PFSK-1 (cell line): ENCODE data around the gene OPN1SW.

Experiments
- FOXP2 ChIP-seq: optimal IDR thresholded peaks from 2 replicates; pipeline ENCODE3; 2011; ENCODE audit warnings: borderline replicate concordance, control low read depth, inconsistent platforms; ENCODE audit not compliant: insufficient read depth; ENCODE audit errors: extremely low read length, extremely low read depth
- POLR2AphosphoS5 ChIP-seq: IDR thresholded peaks from 2 replicates; pipeline ENCODE4 v1.6.1; 2012; ENCODE audit warnings: low read depth, mild to moderate bottlenecking, control low read depth, low read length, moderate library complexity
- REST ChIP-seq, 2 experiments: IDR thresholded peaks; 2 replicates each; pipeline versions ENCODE4 v1.6.1 to v1.8.0; 2011 to 2012; ENCODE audit warnings: low read depth in 2 of 2, low read length in 2 of 2, control low read depth in 1 of 2, inconsistent platforms in 1 of 2, mild to moderate bottlenecking in 1 of 2, moderate library complexity in 1 of 2; ENCODE audit not compliant: insufficient read depth in 1 of 2
- SIN3A ChIP-seq: IDR thresholded peaks from 2 replicates; pipeline ENCODE4 v1.6.1; 2012; ENCODE audit warnings: mild to moderate bottlenecking, low read length, moderate library complexity, borderline replicate concordance; ENCODE audit not compliant: insufficient read depth
- TAF1 ChIP-seq: IDR thresholded peaks from 2 replicates; pipeline ENCODE4 v1.6.1; 2012; ENCODE audit warnings: low read length, control low read depth, borderline replicate concordance; ENCODE audit not compliant: insufficient read depth

Gene OPN1SW

GRCh38 chr7:128737867-128738385 is 37.7 kb downstream of the OPN1SW start:
- TF ChIP-seq TAF1 (no peak), REST (IDR thresholded peaks at IDR 0.05; ENCODE audit: insufficient read depth in 1 of 2, low read depth in 2 of 2, low read length in 2 of 2) (no peak), SIN3A (no peak), POLR2AphosphoS5 (no peak), FOXP2 (no peak)

DNA sequence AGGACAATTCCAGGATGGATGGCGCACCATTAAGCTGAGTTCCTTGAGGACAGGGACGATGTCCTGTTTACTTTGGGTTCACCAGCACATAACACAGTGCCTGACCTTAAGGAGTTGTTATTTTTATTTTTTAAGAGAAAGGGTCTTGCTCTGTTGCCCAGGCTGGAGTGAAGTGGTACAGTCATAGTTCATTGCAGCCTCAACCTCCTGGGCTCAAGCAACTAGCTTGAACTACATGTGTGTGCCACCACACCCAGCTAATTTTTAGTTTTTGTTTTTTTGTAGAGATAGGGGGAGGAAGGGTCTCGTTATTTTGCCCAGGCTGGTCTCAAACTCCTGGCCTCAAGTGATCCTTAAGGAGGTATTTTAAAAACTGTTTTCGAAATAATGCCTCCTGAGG is 38.2 kb downstream of the OPN1SW start:
- no peak for TF ChIP-seq FOXP2
- TF ChIP-seq TAF1 = no peak
- TF ChIP-seq REST (IDR thresholded peaks at IDR 0.05; ENCODE audit: insufficient read depth in 1 of 2, low read depth in 2 of 2, low read length in 2 of 2) = no peak
- TF ChIP-seq POLR2AphosphoS5 = no peak

DNA sequence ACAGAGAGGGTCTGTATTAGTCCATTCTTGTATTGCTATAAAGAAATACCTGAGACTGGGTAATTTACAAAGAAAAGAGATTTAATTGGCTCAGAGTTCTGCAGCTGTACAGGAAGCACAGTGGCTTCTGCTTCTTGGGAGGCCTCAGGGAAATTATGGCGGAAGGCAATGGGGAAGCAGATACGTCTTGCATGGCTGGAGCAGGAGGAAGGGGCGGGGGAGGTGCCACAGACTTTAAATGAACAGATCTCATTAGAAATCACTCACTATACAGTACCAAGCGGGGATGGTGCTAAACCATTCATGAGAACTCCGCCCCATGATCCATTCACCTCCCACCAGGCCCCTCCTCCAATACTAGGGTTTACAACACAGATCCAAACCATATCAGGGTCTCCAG is 40.2 kb downstream of the OPN1SW start:
- TF ChIP-seq POLR2AphosphoS5 (peak; percentile 47; the same call in 1 of the 2 replicates), REST (IDR thresholded peaks at IDR 0.05; ENCODE audit: insufficient read depth in 1 of 2, low read depth in 2 of 2, low read length in 2 of 2) (peak in 1 of 2 experiments; percentile 56; a peak in 1 of 4 replicates), FOXP2 (no peak), TAF1 (peak; percentile 55; the same call in 1 of the 2 replicates), SIN3A (peak; percentile 59; the same call in 1 of the 2 replicates)

DNA sequence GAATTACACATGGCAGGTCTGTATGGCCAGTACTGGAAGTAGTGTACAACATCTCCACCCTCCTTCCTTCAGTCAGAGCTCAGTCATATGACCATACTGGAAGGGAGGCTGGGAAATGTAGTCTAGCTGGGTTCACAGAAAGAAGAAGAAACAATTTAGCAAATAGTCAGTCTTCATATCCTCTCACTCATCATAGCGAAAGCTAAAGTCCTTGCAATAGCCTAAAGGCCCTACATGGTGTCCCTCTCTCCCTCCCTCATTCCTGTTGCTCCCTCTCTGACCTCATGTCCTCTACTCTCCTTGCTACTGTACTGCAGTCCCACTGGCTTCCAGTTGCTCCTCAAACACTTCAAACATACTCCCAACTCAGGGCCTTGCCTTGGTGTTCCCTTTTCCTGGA is 40.7 kb downstream of the OPN1SW start:
- TF ChIP-seq POLR2AphosphoS5 (no peak; the same call in 1 of the 2 replicates), TAF1 (no peak), SIN3A (no peak), FOXP2 (no peak), REST (IDR thresholded peaks at IDR 0.05; ENCODE audit: insufficient read depth in 1 of 2, low read depth in 2 of 2, low read length in 2 of 2) (no peak)

DNA sequence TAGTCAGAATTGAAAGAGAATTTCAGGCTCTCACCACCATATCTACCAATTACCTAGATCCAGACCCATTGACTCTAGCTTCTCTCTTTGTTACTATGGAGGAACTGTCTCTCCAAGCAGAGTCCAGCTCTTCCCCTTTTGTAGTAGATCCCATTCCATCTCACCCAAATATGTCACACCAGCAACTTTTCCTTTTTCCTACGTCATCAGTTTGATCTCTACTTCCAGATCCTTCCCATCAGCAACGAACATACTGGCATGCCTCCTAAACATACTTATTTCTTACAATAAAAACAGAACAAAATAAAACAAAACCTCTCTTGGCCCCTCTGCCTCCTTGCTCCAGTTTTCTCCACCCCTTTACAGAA is 42.3 kb downstream of the OPN1SW start:
- TF ChIP-seq FOXP2 (no peak), POLR2AphosphoS5 (no peak), TAF1 (no peak), SIN3A (no peak), REST (IDR thresholded peaks at IDR 0.05; ENCODE audit: insufficient read depth in 1 of 2, low read depth in 2 of 2, low read length in 2 of 2) (no peak)
